ENCODE data around the gene RNF144B. TPM values are rescaled to one million over a fixed set of nuclear protein-coding genes. Genes with fewer than 3 reads are reported as not detected.
A peak's percentile ranks its signal among the peaks of the same experiment; 100 is the strongest.
"Not testable (repeated sequence)": the region's sequence is repeated elsewhere in the genome, so short reads cannot be mapped to it uniquely, and the experiment has no call there.

Gene RNF144B
- total RNA-seq, 1 donor from 2014 or later, result 15.1 TPM

DNA sequence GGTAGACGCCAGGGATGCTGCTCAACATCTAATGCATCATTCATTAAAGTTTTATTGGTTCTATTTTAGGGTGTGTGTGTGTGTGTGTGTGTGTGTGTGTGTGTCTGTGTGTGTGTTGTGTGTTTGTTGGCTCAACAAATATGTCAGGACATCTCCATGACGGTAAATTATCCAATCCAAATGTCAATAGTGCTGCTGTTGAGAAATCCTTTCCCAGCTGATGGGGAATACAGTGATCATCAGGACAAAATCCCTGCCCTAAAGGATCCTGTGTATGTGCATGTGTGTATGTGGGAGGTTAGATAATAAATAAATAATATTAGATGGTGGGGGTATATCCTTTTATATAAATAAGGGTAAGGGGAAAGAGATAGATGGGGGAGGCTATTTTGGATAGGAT is 59.6 kb downstream of the RNF144B start:
- H3K27me3 ChIP-seq (ENCODE audit: control insufficient read depth in 3 of 3, insufficient read depth in 3 of 3, low read length in 3 of 3), result no peaks in the 10 kb centered on the region
- no peaks in the 10 kb centered on the region for H3K9me3 ChIP-seq (ENCODE audit: control insufficient read depth in 3 of 3, low read length in 3 of 3)
- no peak overlapping the region for H3K9ac ChIP-seq (ENCODE audit: low read depth in 1 of 3, low read length in 3 of 3)
- no peak overlapping the region for H3K4me3 ChIP-seq (ENCODE audit: low read length in 3 of 3)
- H3K27ac ChIP-seq (ENCODE audit: low read depth, low read length), result no peak overlapping the region
- H3K36me3 ChIP-seq (ENCODE audit: control insufficient read depth in 3 of 3, insufficient read depth in 3 of 3, low read length in 3 of 3), result no peaks in the 10 kb centered on the region
- peaks cover 29 to 44% (median 32%) of the 10 kb centered on the region in 3 donors for H3K4me1 ChIP-seq (ENCODE audit: control insufficient read depth in 3 of 3, insufficient read depth in 3 of 3, low read length in 3 of 3)

DNA sequence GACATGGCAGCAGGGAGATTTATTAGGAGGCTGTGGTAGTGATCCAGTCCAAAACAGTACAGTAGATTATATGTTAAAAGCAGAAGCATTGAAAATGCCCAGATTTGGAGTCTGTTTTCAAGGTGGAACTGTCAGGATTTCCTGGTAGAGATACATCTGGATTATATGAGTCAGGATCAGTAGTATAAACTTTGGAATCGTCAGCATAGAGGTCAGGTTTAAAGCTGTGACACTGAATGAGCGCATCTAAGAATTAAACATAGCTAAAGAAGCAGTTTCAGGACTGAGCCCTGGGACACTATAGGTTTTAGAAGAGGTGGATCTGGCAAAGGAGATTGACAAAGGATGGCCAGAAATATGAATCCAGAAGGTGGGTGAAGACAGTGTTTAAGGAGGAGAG is 60.4 kb downstream of the RNF144B start:
- Histone ChIP-seq H3K27ac (ENCODE audit: low read depth, low read length) (no peak overlapping the region), H3K9me3 (ENCODE audit: control insufficient read depth in 3 of 3, low read length in 3 of 3) (no peaks in the 10 kb centered on the region), H3K9ac (ENCODE audit: low read depth in 1 of 3, low read length in 3 of 3) (no peak overlapping the region), H3K4me3 (ENCODE audit: low read length in 3 of 3) (no peak overlapping the region), H3K27me3 (ENCODE audit: control insufficient read depth in 3 of 3, insufficient read depth in 3 of 3, low read length in 3 of 3) (no peaks in the 10 kb centered on the region), H3K4me1 (ENCODE audit: control insufficient read depth in 3 of 3, insufficient read depth in 3 of 3, low read length in 3 of 3) (peaks cover 32 to 44% (median 33%) of the 10 kb centered on the region in 3 donors), H3K36me3 (ENCODE audit: control insufficient read depth in 3 of 3, insufficient read depth in 3 of 3, low read length in 3 of 3) (no peaks in the 10 kb centered on the region)

DNA sequence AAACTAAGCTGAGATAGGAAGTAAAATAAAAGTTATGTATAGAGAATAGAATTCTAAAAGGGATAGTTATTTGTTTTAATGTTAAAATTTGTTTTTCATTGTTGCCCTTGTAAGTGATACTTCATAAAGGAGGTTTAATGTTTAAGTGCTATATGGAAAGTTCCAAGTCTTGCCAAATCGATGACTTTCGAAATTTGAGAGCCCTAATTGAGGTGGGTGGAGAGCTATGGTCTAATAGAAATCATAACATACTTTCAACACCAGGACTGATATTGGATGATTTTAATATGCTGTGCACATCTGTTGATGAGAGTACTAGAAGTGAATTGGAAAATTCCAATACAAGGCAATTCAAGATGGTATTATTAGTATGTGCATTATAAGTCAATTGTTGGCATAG is 64.6 kb downstream of the RNF144B start:
- Histone ChIP-seq H3K27me3 (ENCODE audit: control insufficient read depth in 3 of 3, insufficient read depth in 3 of 3, low read length in 3 of 3) (no peaks in the 10 kb centered on the region), H3K4me3 (ENCODE audit: low read length in 3 of 3) (no peak overlapping the region), H3K4me1 (ENCODE audit: control insufficient read depth in 3 of 3, insufficient read depth in 3 of 3, low read length in 3 of 3) (peaks cover 17 to 36% (median 20%) of the 10 kb centered on the region in 3 donors), H3K36me3 (ENCODE audit: control insufficient read depth in 3 of 3, insufficient read depth in 3 of 3, low read length in 3 of 3) (no peaks in the 10 kb centered on the region), H3K9me3 (ENCODE audit: control insufficient read depth in 3 of 3, low read length in 3 of 3) (no peaks in the 10 kb centered on the region), H3K27ac (ENCODE audit: low read depth, low read length) (no peak overlapping the region), H3K9ac (ENCODE audit: low read depth in 1 of 3, low read length in 3 of 3) (no peak overlapping the region)

DNA sequence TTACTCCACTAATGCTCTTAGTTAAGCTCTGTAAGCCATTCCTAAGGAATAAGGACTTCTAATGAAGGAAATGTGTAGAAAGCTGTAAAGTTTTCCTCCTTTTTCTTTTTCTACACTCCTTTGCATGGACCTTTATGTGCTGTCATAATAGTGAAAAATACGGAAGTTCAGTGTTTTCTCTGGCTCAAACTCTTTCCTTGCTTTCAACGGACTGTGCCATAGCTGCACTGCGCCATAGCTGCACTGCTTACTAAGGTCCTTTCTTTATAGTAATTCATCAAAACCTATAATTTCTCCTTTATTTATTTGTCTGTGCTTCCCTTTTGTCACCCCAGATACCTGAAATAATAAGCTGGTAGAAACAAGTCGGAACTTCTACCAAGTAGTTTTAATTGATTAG is 67.3 kb downstream of the RNF144B start:
- peaks cover 0 to 5% (median 0%) of the 10 kb centered on the region in 3 donors for H3K36me3 ChIP-seq (ENCODE audit: control insufficient read depth in 3 of 3, insufficient read depth in 3 of 3, low read length in 3 of 3)
- H3K9me3 ChIP-seq (ENCODE audit: control insufficient read depth in 3 of 3, low read length in 3 of 3), result no peaks in the 10 kb centered on the region
- no peak overlapping the region for H3K4me3 ChIP-seq (ENCODE audit: low read length in 3 of 3)
- no peak overlapping the region for H3K9ac ChIP-seq (ENCODE audit: low read depth in 1 of 3, low read length in 3 of 3)
- H3K27ac ChIP-seq (ENCODE audit: low read depth, low read length), result no peak overlapping the region
- H3K27me3 ChIP-seq (ENCODE audit: control insufficient read depth in 3 of 3, insufficient read depth in 3 of 3, low read length in 3 of 3), result no peaks in the 10 kb centered on the region
- peaks cover 18 to 24% (median 20%) of the 10 kb centered on the region in 3 donors for H3K4me1 ChIP-seq (ENCODE audit: control insufficient read depth in 3 of 3, insufficient read depth in 3 of 3, low read length in 3 of 3)

DNA sequence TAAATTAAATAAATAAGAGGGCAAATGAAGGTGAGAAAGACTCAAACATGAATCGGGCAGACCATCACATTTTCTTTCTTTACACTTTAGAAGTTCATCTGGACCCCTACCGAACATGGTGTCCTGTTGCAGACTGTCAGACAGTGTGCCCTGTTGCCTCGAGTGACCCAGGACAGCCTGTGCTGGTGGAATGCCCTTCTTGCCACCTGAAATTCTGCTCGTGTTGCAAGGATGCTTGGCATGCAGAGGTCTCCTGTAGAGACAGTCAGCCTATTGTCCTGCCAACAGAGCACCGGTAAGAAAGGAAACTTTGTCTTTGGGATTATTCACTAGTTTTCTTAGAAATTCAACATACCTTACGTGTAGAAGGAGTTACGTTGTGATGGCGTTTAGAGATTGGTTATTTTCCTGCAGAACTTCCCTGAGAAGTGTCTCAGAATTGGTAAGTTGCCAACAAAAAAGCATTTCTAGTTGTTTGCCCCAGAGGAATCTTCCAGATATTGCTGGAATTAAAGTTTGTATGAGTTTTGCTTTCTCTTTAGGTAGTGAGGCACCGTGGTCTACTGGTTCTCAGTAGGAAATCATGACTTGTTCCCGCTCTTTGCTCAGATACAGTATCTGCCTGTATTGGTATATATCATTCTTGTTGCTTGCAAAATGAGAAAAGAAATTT is 70.1 kb downstream of the RNF144B start:
- Histone ChIP-seq H3K4me3 (ENCODE audit: low read length in 3 of 3) (no peak overlapping the region), H3K27me3 (ENCODE audit: control insufficient read depth in 3 of 3, insufficient read depth in 3 of 3, low read length in 3 of 3) (no peaks in the 10 kb centered on the region), H3K4me1 (ENCODE audit: control insufficient read depth in 3 of 3, insufficient read depth in 3 of 3, low read length in 3 of 3) (peaks cover 16 to 32% (median 22%) of the 10 kb centered on the region in 3 donors), H3K27ac (ENCODE audit: low read depth, low read length) (peak overlapping the region; percentile 45), H3K9ac (ENCODE audit: low read depth in 1 of 3, low read length in 3 of 3) (no peak overlapping the region), H3K36me3 (ENCODE audit: control insufficient read depth in 3 of 3, insufficient read depth in 3 of 3, low read length in 3 of 3) (peaks cover 0 to 21% (median 12%) of the 10 kb centered on the region in 3 donors), H3K9me3 (ENCODE audit: control insufficient read depth in 3 of 3, low read length in 3 of 3) (no peaks in the 10 kb centered on the region)

DNA sequence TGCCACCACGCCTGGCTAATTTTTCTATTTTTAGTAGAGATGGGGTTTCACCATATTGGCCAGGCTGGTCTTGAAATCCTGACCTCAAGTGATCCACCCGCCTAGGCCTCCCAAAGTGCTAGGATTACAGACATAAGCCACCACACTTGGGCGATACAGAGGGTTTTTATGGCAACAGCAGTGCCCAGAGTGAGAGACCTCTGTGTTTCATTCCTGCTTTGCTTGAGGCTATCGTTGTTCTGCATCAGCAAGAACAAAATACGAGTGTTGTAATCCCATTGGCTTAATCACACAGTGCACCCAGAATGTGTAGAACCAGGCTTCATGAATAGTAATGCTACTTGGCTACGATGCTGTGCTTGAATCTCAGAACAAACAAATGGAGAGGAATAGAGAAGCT is 70.9 kb downstream of the RNF144B start:
- not testable (repeated sequence) for H3K4me3 ChIP-seq (ENCODE audit: low read length in 3 of 3); H3K9me3 ChIP-seq (ENCODE audit: control insufficient read depth in 3 of 3, low read length in 3 of 3); H3K9ac ChIP-seq (ENCODE audit: low read depth in 1 of 3, low read length in 3 of 3); H3K27me3 ChIP-seq (ENCODE audit: control insufficient read depth in 3 of 3, insufficient read depth in 3 of 3, low read length in 3 of 3)
- Histone ChIP-seq H3K4me1 (ENCODE audit: control insufficient read depth in 3 of 3, insufficient read depth in 3 of 3, low read length in 3 of 3) (peaks cover 18 to 34% (median 23%) of the 10 kb centered on the region in 3 donors), H3K27ac (ENCODE audit: low read depth, low read length) (peak overlapping the region; percentile 45), H3K36me3 (ENCODE audit: control insufficient read depth in 3 of 3, insufficient read depth in 3 of 3, low read length in 3 of 3) (peaks cover under 1 to 24% (median 12%) of the 10 kb centered on the region in 3 donors)

DNA sequence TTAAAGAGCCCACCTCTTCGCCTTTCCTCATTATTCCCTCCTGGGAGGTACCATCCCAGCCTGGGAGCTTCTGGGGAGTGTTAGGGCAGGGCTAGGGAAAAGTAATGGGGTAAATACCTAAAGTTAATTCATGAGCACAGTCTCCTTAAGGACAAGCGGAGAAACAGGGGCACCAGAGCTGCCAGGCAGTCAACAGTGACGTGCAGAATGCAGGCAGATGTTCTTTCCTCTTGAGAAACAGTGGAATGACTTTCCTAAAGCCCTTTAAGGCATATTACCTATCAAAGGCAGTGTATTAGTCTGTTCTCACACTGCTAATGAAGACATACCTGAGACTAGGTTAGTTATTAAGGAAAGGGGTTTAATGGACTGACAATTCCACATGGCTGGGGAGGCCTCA is 76.3 kb downstream of the RNF144B start:
- Histone ChIP-seq H3K4me1 (ENCODE audit: control insufficient read depth in 3 of 3, insufficient read depth in 3 of 3, low read length in 3 of 3) (peaks cover 20 to 37% (median 27%) of the 10 kb centered on the region in 3 donors), H3K36me3 (ENCODE audit: control insufficient read depth in 3 of 3, insufficient read depth in 3 of 3, low read length in 3 of 3) (peaks cover 7 to 52% (median 28%) of the 10 kb centered on the region in 3 donors), H3K4me3 (ENCODE audit: low read length in 3 of 3) (no peak overlapping the region), H3K27ac (ENCODE audit: low read depth, low read length) (no peak overlapping the region), H3K9me3 (ENCODE audit: control insufficient read depth in 3 of 3, low read length in 3 of 3) (no peaks in the 10 kb centered on the region), H3K9ac (ENCODE audit: low read depth in 1 of 3, low read length in 3 of 3) (no peak overlapping the region), H3K27me3 (ENCODE audit: control insufficient read depth in 3 of 3, insufficient read depth in 3 of 3, low read length in 3 of 3) (no peaks in the 10 kb centered on the region)

DNA sequence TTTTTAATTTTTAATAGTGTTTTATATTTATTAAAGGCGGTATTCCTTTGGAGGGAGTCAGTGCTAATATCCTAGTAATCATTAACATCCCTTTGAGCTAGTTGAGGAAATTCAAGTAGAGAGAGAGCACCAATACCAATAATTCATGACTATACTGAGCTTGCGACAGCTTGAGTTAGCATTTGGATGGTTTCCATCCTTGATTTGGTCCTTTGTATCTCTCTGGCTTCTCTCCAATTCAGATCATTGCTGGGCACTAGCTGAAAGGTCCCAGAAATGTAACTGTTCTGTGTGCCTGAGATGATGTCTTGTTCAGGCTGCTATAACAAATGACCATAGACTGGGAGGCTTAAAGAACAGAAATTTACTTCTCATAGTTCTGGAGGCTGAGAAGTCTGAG is 77.0 kb downstream of the RNF144B start:
- H3K36me3 ChIP-seq (ENCODE audit: control insufficient read depth in 3 of 3, insufficient read depth in 3 of 3, low read length in 3 of 3), result peaks cover 7 to 51% (median 30%) of the 10 kb centered on the region in 3 donors
- no peak overlapping the region for H3K9ac ChIP-seq (ENCODE audit: low read depth in 1 of 3, low read length in 3 of 3)
- H3K4me3 ChIP-seq (ENCODE audit: low read length in 3 of 3), result no peak overlapping the region
- no peaks in the 10 kb centered on the region for H3K9me3 ChIP-seq (ENCODE audit: control insufficient read depth in 3 of 3, low read length in 3 of 3)
- H3K27ac ChIP-seq (ENCODE audit: low read depth, low read length), result no peak overlapping the region
- peaks cover 20 to 32% (median 25%) of the 10 kb centered on the region in 3 donors for H3K4me1 ChIP-seq (ENCODE audit: control insufficient read depth in 3 of 3, insufficient read depth in 3 of 3, low read length in 3 of 3)
- no peaks in the 10 kb centered on the region for H3K27me3 ChIP-seq (ENCODE audit: control insufficient read depth in 3 of 3, insufficient read depth in 3 of 3, low read length in 3 of 3)

DNA sequence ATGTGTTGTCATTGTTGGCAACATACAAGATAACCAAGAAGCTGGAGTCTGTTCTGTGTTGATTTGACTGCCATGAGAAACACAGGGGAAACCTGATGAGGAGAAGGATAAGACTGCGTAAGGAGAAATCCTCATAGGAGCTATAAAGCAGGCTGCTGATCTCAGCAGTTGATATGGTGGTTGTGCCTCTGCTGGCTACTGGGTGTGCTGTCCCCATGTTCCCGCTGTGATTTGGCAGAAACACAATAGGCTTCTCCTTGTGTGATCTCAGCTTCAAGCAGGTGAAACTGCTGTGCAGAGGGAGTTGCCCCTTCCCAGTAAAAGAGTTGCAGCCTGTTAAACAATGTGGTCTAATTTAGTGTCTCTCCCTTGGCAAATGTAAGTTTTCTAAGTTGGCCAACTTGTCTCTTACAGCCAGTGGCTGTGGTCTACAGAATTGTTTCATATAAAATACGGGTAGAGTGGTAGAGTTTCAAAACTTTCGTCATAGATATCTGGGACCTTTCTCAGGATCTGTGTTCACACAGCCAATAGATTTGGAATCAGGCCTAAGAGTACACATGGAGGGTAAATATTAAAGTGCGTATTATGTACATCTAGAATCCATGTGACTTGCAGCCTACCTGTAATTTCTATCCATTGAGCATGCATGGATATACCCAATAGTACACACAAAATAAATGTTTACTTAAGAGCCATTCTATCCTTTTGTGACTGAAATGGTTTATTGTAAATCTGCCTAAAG is 78.4 kb downstream of the RNF144B start:
- H3K4me1 ChIP-seq (ENCODE audit: control insufficient read depth in 3 of 3, insufficient read depth in 3 of 3, low read length in 3 of 3), result peaks cover 20 to 32% (median 25%) of the 10 kb centered on the region in 3 donors
- no peak overlapping the region for H3K9ac ChIP-seq (ENCODE audit: low read depth in 1 of 3, low read length in 3 of 3)
- H3K36me3 ChIP-seq (ENCODE audit: control insufficient read depth in 3 of 3, insufficient read depth in 3 of 3, low read length in 3 of 3), result peaks cover 7 to 38% (median 20%) of the 10 kb centered on the region in 3 donors

More for the DNA sequence above, 78.4 kb downstream of the RNF144B start:
- H3K27me3 ChIP-seq (ENCODE audit: control insufficient read depth in 3 of 3, insufficient read depth in 3 of 3, low read length in 3 of 3), result no peaks in the 10 kb centered on the region
- H3K27ac ChIP-seq (ENCODE audit: low read depth, low read length), result no peak overlapping the region
- no peak overlapping the region for H3K4me3 ChIP-seq (ENCODE audit: low read length in 3 of 3)
- H3K9me3 ChIP-seq (ENCODE audit: control insufficient read depth in 3 of 3, low read length in 3 of 3), result no peaks in the 10 kb centered on the region
